HG02981 (cell line): ENCODE data around the gene RNASE8.

Experiments used
- ATAC-seq: cut with Tn5 transposase; IDR thresholded peaks from one replicate; pipeline ENCODE4 v1.9.1; 2021; ENCODE audit warnings: mild to moderate bottlenecking, moderate library complexity; ENCODE audit not compliant: unreplicated experiment

The RNASE8 gene

DNA sequence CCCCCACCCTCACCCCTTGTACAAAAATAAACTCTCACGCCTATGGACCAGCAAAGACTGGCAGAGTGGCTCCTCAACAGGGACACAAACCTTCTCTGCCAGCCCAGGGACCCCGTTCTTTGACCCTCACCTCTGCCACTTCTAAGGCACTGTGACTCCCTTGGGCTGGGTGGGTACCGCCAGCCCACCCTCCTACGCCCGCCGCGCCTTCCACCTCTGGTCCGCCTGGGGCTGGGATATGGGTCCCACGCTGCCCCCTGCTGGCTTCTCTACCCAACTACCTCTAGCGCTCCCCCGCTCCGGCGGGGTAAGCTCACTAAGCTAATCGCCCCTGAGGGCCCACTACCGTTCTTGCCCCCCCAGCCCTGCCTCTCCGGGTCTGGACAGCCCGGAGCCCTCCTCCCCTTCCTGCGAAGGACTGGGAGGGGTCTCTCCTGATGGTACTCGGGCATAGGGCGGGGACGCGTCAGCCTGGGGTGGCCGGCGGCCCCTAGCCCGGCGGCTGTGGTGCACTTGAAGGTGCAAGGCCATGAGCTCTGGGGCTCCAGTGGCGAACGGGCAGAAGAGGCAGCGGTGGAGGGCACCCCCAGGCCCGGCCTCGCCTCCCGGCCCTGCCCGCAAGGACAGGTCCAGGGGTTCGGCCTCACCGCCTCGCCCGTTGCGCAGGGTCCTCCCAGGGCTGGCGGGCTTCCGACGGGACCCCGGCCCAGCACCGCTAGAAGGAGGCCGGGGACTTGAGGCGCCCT, 32.7 kb downstream of the RNASE8 start:
- no peak for ATAC-seq

DNA sequence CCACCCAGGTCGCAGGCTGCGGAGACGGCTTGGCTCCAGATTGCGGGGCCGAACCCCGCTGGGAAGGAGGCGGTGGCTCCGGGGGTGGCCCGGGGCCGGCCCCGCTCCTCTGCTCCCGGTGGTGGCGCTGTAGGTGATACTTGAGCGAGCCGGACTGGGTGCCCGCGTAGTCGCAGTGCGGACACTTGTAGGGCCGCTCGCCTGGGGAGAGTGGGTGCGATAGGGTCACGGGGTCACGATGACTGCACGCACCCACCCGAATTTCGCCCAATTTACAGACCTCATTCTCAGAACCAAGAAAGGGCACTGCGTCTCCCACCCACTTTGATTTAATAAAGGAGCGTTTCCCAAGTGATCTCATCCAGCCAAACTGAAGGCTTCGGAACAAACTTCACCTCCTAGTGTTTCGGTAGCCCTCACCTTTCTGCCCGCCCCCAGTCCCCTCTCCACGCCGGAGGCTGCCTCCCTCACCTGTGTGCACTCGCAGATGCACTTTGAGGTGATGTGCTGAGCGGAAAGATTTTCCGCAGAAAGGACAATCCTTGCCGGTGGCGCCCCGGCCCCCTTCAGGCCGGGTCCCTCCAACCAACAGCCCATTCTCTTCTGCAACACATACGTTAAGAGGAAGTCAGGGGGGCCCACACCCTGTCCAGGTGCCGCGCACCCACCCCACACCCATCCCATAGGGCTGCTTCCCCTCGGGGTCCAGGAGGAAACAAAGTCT, 33.5 kb downstream of the RNASE8 start:
- no peak for ATAC-seq

DNA sequence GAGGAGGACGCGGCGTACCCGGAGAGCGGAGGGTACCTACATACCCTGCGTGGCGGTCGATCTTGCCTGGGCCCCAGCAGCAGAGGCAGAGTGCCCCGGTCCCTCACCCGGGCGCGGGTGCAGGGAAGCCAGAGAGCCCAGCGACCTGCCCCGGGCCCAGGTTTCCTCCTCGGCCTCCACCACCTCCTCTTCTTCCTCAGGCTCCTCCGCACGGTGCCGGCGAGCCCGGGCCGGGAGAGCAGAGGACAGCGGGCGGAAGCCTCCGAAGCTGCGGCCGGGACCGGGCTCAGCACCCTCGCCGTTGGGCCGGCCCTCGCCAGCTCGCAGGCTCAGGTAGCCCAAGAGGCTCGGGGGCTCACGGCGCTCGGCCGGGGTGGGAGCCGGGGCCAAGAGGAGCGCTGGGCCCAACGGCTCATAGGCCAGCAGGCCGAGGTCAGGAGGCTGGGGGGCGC, 34.2 kb downstream of the RNASE8 start:
- no peak for ATAC-seq

DNA sequence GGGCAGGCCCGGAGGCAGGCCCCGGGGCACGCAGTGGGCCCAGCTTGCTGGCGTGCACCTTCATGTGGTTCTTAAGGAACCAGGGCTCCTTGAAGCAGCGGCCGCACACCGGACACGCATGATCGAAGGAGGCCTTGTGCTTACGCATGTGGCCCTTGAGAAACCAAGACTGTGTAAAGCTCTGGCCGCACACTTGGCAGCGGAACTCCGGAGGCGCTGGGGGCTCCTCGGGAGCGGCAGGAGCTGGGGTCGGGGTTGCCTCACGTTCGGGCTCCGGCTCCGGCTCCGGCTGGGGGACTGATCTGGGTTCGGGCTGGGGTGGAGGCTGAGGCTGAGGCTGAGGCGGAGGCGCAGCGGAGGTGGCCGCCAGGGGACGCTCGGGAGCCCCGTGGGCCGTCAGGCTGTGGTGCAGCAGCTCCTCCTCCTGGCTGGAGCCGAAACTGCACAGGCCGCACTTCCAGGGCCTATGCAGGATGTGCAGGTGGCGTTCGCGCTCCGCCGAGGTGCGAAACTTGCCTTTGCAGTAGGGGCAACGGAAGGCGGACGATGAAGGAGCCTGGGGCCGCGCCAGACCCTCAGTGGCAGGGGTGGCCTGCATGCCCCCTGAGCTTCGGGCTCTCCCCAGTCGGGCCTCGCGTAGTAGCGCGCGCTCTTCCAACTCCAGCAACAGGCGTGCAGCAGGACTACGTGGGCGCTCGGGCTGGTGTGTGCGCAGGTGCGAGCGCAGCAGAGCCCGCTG, 34.8 kb downstream of the RNASE8 start:
- peak; percentile 69 for ATAC-seq

DNA sequence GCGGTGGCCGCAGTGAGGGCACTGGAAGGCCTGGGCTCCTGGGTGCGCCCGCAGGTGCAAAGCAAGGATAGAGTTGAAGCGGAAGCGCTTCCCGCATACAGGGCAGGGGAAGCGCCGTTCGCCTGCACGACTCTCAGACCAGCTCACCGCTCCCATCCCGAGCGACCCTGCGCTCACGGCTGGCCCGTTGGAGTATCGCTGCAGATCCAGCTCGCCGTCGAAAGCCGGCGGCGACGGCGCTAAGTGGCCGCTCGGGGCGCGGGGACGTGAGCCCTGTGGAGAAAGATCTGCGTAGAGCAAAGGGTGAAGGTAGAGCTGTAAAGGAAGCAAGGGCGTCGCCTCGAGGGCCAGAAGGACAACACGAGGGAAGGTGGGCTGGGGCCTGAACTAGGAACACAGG, 35.4 kb downstream of the RNASE8 start:
- no peak for ATAC-seq

DNA sequence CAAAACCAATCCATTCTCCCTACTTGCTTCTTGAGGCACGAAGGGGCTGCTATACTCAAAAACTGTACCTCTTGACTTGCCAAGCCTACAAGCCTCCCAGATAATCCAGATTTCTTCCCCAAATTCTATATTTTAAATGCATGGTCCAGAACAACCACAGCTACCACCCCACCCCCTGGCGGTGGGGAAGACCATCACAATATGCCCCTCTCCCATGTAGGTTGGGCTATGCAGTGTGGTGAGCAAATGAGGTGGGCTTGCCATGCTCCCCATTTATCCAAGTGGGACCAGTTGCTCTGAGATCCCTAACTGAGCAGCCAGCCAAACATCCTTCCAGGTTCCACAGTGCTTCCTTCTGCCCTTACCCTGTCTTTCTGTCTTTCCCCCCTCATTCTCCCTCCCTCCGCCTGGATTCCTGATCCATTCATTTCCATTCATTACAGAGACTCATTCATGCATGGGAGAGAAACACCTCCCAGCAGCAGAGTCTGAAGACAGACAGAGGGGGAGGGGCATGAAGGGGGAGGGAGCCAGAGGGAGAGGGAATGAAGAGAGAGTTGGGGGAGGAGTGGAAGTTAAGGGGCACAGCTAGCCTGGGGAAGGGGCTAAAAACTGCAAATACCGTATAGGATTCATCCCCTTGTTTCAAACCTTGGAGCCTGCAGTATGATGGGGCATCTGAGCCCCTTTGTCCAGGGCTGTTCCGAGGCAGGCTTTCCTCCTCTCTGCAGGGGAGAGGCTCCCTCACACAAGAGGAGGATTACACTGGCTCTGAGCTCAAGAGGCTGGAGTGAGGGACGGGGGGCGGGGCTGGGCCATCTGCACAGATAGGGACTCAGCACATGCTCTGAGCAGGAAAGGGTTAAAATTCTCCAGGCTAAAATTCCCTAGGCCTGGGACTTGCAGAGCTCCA, 36.4 kb downstream of the RNASE8 start:
- ATAC-seq, result no peak

DNA sequence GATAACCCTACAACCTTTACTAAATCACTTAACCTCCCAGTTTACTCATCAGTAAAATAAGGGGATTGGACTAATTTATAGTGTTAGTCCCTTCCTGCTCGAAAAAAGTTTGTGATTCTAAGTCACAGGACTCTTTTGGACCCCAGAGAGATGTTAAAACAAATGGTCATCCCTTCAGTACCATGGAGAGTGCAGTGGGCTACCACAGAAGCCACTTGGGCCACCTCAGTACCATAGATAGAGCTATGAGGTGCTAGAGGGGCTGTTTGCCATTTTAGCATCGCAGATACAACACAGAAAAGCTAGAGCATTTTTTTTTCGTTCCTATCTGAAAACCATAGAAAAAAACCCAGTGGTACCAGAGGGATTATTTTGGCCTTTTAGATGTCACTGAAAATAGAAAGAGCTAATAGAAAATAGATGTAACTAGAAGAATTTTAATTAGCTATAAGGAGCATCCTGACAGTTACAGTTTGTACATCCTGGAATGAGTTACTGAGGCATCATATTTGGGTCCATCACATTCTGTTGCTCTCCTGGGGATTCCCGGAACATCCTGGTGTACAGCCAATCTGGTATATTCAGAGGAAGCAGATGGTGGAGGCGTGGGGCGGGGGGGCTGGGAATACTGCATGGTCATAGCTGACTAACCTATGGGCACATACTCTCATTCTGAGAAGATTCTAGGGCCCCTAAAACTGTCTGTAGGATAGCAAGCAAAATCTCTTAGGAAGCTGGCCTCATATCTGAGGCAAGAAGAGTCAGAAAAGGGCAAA, 38.0 kb downstream of the RNASE8 start:
- no peak for ATAC-seq

DNA sequence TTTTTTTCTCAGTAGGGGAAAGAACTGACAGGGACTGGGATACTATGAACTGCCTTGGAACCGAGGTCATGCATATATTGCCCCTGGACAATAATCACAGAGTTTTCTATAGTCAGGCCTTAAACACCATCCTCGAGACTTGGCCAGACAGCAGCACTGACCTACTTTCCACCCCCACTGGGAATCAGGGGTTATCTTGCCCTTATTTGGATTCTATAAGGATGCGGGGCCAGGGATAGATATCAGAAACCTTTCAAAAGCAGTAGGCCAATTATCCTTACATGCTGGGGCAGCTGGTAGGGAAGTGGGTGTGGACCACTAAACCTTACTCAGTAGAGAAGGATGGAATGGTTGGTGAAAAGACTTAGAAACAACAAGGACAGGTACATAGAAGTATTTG, 38.8 kb downstream of the RNASE8 start:
- no peak for ATAC-seq

DNA sequence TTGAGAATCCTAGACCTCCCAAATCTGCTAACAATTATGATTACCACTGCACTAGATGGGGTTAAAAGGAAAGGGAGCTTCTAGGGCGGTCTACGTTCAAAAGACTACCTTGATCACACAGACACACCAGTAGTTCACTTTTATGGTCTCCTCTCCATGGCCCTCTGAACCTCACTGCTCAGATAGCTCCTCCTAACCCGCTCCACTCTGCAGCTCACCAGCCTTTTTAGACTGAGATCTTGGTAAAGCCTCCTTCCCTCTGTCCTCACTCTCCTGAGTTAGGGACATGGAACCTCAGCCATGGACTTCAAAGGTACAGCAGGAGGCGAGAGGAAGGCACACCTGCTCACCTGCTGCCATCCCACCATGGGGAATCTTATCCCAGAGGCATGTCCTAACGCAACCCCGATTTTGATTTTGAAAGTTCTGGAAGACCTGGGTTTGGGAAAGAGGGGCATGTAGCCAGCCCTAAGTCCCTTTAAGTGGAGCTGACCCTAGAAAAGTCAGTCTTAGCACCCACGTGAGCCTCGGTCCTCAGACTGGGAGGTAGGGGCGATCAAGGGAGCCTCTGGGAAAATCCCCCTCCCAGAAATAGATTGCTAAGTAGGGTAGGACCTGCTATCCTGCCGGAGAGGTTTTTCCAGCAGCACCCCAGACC, 39.5 kb downstream of the RNASE8 start:
- no peak for ATAC-seq

DNA sequence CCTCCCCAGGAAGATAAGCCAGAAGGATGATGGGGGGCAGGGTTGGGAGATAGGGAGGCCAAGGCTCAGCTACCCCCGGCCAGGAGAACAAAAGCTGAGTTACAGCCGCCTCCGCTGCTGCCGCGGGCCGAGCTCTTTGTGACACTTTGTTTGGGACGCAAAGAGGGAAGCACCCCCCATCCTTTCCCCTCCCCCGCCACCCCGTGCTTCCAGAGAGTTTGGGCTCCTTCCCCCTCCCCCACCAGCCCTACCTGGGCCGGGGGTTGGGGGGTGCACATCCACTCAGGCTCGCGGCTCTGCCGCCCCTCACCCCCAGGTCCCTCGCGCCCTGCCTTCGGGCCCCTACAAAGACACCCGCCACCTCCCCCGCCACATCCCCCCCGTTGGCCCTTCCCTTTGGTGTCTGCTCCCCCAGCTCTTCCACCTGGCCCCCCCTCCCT, 40.0 kb downstream of the RNASE8 start:
- no peak for ATAC-seq

DNA sequence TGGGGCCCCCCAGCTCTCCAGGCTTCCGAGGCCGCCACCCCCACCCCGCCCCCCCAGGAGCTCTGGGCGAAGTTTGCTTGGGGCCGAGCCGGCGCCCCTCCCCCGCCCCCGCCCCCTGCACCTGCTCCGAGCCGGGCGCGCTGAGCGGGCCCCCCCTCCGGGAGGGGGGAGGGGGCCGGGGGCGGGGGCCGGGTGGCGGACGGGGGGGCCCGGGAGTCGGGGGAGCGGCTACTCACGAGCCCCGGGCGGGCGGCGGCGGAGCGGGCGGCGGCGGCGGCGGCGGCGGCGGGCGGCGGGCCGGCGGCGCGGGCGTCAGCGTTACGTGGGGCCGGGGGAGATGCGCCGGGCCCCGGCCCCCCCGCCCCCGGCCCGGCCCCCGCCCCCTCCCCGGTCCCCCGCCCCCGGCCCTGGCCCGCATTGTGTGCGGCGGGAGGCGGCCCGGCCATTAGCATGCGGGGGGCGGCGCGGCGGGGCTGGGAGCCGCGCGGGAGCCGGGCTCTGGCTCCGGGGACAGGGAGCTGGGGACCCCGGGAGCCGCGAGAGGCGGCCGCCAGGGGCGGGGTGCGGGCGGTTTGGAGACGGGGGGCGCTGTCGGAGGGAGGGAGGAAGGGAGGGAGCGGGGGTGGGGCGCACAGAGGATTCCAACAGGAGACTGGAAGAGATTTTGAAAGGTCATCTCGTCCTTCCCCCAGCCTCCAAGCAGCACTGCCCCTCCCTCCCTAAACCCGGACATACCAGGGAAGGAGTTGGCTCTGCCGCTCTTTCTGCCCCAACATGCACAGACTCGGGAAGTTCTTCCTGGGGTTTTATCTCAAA, 40.7 kb downstream of the RNASE8 start, which contains the start of gene ZNF219:
ZNF219 (minus strand) TSS at position 580 of the 816 bp plus-strand sequence. CDS start 5,064 bp downstream, outside the sequence.
- ATAC-seq, result no peak

DNA sequence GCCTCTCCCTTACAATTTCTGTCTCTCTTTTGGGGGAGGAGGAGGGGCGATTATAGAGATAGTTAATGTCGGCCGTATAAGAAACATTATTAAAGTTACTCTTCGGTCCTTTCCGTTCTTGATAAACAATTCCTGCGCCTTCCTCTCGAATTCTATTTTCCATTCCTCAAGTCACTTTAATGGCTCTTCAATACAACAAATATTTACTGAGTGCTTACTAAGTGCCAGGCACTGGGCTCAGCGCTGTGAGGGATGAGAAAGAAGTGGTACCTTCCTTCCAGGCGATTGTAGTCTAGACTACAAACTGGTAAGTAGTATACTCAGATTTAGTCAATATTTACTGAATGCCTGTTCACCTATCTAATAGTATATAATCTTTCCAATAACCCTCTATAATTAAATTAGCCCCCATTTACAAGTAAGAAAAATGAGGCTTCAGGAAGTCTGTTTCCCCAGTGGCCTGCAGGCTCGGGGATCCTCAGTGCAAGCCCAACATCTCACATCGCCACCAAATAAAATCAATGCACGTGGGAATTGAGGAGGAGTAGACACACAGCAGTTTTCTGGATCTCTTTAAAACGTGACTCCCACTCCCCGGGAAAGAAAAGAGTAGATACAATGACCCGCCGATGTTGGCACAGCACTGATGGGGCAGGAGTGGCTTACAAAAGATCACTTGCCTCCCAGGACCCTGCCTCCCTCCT, 41.4 kb downstream of the RNASE8 start:
- ATAC-seq, result no peak

DNA sequence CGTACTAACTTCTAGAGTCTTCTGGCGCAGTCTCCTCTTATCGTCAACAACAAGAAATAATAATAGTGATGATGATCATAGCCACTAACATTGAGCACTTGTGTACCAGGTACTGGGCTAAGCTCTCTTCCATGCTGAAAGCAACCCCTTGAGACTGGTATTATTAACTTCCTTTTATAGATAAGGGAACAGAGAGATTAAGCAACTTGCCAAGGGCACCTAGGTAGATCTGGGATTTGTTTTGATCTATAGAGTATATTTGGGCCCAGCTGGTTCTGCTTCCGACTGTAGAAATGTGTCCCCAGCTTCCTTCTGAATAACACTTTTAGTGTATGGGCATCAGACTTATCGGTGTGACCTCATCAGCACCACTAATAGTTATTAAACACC, 42.0 kb downstream of the RNASE8 start:
- no peak for ATAC-seq

DNA sequence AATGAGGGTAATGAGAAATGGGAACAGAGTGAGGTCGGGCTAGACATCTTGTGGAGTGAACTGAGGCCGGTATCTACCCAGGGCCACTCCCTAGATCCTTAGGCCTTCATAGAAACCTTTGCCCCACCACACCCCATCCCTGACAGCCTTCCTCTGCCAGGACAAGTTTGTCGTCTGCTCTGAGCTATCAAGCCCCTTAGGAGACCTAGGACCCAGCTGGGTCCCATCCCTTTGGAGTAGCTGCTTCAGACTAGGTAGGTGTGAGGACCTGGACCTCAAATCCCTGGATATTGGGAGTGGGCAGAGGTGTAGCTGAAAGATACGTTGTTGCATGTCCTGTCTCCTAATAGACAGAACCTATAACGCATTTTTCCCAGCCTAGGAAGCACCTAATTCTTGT, 43.3 kb downstream of the RNASE8 start, which contains the start of gene TMEM253:
TMEM253 (plus strand) TSS at position 136 of the 400 bp plus-strand sequence. CDS start 278 bp downstream, outside the sequence.
- no peak for ATAC-seq

DNA sequence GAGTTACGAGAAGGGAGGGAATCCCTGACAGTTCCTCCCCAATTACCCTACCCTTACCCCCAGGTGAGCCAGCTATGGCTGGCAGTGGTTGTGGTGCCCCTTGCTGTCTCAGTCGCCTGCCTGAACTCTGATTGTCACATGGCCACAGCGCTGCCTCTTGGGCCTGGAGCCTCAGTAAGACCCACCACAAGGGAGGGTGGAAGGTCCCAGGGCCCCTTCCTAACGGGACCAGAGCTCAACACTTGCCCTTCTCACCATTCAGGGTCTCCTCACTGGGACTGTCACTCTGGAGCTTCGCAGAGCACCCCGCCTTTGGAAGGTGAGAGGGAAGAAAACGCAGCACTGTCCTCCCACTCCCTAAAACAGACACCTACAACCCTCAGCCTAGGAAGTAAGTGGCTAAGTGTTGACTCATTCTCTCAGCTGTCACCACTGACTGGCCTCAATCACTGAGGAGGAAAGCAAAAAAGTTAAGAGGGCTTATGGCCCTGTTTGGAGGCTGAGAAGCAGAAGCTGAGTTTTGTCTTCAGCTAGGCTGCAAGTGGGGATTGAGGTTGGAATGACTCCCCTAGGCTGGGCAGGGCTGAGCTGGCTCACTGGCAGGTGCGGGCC, 44.3 kb downstream of the RNASE8 start:
- no peak for ATAC-seq

DNA sequence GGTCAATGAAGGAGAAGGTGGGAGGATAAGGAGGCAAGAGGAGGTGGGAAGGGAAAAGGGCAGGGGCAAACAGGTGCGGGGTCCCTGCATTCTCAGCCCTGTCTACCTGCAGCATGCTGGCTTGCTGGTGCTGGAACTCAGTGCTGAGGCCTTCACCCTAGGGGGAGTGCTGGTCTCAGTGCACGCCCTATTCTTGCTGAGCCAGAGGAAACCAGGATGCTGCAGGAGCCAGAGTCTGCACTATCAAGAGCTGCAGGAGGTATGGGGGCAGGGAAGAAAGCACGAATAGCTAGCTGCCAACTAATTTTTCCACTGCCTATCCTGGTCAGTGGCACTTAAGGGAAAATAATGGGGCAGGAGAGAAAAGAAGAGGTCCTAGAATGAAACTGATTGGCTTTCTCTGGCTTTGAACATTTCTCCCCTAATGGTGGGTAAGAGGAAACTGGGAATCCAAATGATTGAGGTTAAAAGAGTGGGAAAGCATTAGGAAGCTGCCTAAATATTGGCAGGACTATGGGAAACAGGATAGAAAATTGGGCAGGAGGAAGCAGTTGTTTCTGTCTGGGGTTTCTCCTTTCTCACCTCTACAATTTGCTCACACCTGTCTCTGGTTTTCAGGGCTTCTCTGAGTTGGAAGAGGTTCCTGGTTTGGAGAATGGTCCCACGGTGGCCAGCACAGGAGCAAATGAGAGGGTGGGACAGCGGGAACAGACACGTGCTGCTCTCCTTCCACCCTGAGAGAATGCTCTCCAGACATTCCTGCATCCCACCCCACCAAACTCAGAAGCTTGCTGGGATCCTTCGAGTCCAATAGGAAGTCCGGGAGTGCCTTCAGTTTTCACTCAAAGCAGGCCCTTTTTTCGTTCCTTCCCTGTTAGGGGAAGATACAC, 45.1 kb downstream of the RNASE8 start:
- ATAC-seq, result no peak
